NCI-H2227 treated with DMSO at 0.1 percent for 48 hours (cell line): ENCODE results near the gene OR2T10.
"Not testable (repeated sequence)": the region's sequence is repeated elsewhere in the genome, so short reads cannot be mapped to it uniquely, and the experiment has no call there.

Source experiments
- DNase-seq: peaks from one replicate; lab custom pipeline; 2025; lab: John Stamatoyannopoulos, UW

Gene OR2T10, protein sequence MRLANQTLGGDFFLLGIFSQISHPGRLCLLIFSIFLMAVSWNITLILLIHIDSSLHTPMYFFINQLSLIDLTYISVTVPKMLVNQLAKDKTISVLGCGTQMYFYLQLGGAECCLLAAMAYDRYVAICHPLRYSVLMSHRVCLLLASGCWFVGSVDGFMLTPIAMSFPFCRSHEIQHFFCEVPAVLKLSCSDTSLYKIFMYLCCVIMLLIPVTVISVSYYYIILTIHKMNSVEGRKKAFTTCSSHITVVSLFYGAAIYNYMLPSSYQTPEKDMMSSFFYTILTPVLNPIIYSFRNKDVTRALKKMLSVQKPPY

DNA sequence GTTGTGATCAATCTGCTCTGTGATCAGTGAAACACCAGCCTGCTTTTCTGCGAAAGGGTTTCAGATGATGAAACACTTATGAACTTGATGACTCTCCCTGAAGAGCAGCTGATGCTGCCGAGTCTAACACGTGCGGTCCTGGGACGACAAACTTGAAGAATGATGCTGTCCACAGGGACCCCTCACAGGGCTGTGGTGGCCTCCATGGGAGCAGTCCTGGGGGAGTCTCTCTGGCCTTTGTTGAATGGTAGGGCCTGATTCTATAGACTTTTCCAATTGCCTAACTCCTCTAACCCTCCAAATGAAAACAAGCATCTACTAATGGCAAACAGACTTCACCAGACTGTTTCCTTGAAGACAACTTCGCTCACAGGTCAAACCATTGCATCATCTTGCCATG is at the start of gene OR2T10:
Gene OR2T10, minus strand, starts transcription at position 112 of the 400 bp plus-strand sequence. CDS start 3,932 bp downstream, outside the sequence.
- DNase-seq, result no peak

DNA sequence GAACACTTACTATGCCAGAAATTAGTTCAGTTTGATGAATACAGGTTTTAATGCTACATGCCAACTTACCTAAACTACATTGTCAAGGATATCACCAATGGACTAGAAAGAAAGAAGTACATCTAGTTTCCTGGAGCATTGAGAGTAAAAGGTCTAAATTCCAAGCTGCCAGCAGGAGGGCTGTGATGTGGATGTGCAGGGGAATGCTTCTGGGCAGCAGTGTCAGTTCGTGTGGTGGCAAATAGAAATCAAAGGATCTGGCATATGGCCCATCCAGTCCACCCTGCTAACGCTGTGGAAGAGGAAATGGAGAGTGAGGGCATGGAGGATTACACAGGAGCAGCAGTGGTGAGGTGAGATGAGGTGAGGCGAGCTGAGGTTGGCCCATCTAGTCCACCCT is 47.7 kb upstream of the OR2T10 start, which contains the start of gene OR2T35:
Gene OR2T35, minus strand, starts transcription at position 101 of the 400 bp plus-strand sequence. CDS start 6,020 bp downstream, outside the sequence.
- DNase-seq, result not testable (repeated sequence)

DNA sequence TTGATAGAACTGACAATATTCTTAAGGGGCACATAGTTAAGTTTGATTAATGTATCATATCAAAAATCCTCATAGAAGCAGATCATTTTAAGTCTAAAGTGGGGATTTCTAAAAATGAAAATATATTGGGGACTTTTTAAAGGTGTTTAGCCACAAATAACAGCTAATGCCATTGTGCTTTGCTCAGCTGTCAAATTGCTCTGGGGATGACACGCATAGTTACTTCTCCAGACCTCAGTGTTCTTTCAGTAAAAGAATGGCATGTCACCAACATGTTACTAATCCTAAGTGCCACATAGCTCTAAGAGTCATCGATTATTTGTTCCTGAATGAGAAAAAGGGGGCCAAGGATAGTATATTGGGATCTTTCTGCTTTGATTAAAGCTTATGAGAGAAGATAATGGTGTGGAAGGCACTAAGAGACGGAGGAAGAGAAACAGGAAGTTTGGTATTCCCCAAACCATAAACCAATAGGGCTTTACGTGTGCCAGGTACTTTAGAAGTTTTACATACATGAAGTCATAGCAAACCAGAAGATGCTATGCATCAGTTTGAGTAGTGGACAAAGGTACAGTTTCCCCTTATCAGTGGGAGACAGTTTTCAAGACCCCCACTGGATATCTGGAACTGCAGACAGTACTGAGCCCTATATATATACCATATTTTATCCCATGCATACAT is 45.6 kb upstream of the OR2T10 start:
- not testable (repeated sequence) for DNase-seq

DNA sequence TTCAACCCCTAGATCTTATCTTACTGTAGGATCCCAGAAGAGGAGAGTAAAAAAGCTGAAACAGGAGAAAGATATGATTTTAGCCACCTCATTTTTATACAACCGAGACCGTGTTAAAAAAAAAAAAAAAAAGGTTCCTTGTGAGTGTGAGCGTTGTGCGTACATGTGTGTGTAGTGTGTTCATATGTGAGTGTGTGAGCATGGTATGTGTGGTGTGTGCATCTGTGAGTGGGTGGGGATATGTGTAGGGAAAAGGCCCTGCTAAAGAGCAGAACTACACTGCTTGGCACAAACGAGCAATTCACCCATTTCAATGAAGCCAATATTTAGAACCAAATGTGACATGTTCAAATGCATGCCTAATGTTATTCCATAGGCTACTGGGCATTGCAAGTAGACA is 44.1 kb upstream of the OR2T10 start:
- not testable (repeated sequence) for DNase-seq

DNA sequence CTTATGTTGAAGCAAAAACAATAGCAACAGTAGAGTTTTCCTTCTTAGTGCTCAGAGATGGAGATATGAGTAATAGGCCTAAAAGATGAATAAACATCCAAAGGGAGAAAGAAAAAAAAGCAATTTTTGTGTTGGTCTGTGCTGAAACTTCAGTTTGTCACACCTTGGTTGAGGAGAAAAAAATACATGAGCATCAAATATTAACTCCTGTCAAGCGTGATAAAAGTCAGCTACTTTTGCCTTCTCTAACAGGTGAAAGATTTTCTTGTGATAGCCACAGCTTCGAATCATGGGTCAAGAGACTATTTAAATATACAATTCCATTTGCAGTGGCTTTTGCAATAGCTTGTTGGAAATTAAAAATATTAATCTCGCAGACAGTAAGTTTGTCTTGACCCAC is 43.4 kb upstream of the OR2T10 start:
- not testable (repeated sequence) for DNase-seq

DNA sequence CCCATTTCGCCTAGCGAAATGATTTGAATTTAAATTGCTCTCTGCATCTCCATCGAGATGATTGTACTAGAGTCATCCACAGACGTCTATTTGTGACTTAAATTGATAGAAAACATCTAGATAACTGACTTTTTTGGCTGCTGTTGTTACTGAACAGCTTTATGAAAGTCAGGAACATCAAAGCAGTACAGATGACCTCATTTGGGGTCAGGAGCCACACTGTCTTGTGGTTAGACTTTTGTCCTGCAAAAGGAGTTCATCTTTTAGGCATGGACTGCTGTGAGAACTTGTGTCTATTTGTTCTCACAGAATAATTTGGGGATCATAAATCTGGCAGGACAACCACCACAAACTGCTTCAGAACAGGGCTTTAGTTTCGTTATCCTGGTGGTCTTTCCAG is 42.2 kb upstream of the OR2T10 start:
- not testable (repeated sequence) for DNase-seq

DNA sequence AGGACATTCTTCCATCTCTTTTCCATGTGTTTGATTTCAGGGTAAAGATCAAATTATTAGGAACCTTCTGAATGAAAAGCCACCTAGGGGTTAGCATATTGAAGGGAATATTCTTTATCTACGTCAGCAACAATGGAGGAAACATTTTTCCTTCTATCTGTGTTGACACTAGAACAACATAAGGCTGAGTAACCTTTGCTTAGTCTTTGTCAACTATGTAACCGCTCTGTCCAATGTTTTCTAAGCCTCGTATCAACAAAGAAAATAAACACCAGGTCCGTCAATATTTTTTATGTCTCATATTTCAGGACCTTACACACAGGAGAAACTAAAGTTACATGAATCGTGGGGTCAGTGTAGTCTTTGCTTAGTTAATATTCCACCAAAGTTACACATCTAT is 39.1 kb upstream of the OR2T10 start:
- not testable (repeated sequence) for DNase-seq

DNA sequence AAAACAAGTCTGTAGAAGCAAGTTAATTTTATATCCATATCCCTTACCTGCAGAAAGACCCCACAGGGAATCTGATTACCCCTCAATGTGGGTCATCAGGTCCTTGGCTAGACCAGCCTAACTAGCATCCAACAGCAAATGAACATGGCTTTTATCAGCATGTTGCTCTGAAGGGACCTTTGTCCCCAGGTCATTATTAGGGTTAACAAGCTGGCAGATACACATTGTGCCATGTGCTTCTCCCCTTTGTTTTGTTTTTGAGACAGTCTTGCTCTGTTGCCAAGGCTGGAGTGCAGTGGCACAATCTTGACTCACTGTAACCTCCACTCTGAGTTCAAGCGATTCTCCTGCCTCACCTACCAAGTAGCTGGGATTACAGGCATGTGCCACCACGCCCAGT is 37.5 kb upstream of the OR2T10 start, which contains the start of gene OR2T11:
Gene OR2T11, minus strand, starts transcription at position 101 of the 400 bp plus-strand sequence. CDS start 7,963 bp downstream, outside the sequence.
- DNase-seq, result not testable (repeated sequence)

DNA sequence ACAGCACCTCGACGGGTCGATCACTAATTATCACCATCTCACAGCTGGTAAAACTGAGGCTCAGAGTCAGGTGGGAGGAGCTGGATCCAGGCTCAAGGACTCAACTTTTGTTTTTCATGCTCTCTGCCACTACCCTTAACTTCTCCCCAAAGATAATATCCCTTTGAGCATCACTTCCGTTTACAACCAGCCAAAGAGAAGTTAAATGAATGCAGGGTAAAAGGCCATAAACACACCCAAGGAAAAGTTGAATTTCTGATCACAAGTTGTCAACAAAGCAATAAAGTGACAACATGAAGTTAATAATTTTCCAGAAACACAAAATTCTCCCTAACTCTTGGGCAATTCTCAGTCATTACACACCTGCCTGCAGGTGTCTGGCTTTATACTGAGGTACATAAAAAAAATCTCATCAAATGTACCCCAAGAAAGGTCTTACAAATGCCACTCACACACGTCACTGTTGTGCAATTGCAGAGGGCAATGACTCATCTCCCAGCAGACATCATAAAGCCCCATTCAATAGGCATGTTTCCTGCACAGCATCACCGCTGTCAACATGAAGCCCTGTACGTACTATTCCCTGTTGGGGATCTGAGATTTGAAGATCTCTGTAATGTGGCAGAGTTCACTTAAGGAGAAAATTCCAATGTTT is 34.0 kb upstream of the OR2T10 start:
- DNase-seq, result no peak

DNA sequence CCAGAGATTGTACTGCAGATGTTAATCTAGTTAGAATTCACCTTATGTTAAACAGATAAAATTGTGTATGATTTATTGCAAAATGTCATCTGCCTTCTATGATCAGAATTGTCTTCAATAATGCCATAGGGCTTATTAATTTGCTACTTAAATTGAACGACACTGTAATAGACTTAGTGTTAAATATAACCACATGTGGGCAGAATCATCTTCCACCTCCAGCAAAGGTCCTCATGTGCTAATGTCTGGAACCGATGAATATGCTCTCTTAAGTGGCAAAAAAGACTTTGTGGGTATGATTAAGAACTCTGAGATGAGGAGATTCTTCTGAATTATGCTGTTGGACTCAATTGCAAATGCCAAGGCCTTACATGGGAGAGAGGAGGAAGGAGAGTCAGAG is 33.1 kb upstream of the OR2T10 start:
- no peak for DNase-seq

DNA sequence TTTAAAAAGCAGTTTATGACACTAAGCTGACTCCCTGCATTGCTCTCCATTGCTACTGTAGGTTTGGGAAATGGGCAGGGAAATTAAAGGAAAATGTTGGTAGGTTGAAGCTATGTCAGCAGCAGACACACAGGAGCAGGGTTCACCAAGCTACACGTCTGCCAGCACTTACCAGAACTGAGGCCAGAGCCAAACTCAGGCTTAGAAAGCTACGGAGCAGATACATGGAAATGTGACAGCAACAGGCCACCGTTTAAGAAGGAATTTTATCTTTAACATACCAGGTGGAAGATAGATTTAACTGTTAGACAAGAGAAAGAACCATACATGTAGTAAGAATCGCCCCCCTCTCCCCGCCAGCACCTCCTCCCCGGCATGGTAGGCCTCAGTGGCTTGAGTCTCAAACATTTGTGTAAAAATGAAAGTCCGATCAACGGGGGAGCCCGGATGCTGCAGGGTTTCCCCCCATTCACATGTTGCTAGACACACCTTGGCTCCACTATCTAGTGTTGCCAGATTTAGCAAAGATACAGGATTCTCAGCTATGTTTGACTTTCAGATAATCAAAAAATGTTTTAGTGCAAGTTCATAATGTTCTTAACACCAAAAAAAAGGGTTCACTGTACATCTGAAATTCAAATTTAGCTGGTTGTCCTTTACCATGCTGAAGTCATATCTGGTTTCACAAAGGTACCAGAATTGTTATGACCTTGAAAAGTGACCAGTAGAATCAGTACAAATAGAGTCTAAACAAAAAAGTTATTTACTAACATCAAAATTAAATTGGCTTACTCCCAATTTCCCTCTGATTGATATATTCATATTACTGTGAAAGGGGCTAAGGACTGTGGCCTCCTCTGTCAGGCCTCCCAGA is 30.7 kb upstream of the OR2T10 start:
- DNase-seq, result no peak

DNA sequence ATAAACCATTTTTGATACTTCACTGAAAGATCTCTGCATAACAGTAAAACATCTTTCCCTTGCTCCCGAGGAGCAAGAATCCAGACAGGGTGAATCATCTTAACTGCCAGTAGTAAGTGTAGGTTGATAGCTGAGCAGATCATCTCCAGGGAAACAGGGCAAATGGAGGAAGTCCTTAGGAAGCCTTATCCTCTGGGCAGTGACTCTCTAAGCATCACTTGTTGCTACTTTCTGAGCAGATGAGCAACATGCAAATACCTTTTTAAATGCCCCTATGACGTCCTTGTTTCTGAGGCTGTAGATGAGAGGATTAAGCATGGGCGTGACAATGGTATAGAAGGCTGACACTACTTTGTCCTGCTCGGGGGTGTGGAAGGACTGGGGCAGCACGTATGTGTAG is 28.5 kb upstream of the OR2T10 start:
- DNase-seq, result no peak

DNA sequence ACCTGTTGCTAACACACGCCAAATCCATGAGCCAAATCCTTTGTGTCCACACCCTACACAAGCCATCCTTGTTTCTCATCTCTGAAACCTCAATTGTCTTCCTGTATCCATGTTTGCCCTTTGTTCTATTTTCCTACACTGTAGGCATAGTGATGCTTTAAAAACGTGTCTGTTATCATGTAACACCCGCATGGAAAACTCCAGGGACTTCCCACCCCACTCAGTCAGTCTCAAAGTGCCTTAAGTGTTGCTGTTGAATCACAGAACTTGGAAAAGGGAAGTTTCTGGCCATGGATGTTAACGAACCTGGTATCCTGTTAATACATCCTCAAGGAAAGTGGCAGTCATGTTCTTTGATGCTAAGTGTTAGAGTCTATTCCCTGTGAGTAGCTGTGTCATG is 27.7 kb upstream of the OR2T10 start:
- DNase-seq, result no peak

DNA sequence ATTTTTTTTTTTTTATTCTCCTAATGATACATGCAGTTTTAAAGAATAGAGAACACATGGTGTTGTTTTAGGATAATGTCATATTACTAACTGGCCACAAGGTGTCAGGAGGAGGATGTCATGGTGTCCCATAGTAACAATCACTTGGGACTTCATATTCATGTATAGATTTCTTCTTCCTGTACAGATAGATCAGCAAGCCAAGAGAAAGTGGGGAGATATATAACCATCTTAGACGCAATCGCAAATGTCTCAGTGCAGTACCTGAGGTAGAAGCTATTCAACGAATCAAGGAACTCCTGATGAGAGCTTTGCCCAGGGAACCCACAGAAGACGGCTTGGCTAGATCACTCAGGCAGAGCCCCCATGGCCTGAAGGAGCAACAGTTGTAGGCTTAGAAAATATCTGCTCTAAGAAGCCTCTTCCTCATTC is 25.1 kb upstream of the OR2T10 start:
- DNase-seq, result peak; percentile 16

DNA sequence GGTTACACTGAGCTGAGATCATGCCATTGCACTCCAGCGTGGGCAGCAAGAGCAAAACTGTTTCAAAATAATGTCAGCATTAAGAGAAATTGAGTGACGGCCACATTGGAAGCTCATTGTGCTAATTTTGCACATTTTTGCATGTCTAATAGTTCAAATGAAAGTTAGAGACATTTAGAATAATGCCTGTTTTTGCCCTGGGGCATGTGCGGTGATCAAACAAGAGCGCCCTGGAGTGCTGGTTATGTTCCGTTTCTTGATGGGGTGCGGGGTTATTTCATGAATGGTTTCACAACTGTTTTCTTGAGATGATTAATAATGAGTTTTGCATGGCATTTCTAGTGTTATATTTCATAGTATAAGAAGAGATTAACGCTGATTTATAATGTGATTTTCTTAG is 24.3 kb upstream of the OR2T10 start:
- no peak for DNase-seq

DNA sequence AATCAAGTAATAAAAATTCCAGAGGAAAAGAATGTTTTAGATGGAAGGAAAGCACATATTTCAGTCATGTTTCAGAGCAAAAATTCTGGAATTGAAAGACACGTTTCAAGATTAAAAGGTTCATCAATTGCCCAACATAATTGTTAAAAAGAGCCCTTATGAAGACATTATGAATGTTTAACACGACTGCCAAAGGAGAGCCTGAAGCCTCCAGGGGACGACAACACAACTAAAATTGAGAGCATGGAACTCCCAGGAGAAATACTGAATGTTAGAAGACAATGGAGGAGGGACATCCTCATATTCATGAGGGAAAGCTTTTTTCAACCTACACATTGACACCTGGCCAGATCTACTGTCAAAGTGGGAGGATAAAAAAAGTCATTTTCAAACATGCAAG is 21.4 kb upstream of the OR2T10 start:
- DNase-seq, result no peak

DNA sequence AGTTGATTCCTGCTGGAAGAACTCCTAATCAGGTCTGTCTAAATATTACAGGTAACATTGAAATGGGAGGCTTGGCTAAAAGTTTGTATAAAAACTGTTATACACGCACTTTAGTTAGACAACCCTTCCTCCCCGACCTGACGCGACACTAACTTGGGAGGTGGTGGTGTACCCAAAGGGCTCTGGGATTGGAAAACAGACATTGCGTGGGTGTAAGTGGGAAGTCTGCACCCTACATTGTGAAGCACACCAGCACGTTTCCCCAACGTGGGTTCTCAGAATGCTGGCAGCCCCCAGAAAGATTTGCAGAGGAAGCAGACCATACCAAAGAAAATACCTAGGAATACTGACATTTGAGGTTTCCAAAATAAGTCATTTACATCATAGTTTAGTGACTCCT is 20.6 kb upstream of the OR2T10 start:
- no peak for DNase-seq

DNA sequence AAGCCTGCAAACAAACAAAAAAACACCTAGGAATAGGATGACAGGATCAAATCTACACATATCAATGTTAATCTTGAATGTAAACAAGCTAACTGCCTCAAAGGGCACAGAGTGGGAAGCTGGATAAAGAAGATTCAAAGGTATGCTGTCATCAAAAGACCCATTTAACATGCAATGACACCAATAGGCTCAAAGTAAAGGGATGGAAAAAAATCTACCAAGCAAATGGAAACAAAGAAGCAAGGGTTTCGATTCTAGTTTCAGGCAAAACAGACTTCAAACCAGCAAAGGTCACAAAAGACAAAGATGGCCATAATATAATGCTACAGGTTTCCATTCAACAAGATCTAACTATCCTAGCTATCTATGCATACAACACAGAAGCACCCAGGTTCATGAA is 16.2 kb upstream of the OR2T10 start:
- no peak for DNase-seq

DNA sequence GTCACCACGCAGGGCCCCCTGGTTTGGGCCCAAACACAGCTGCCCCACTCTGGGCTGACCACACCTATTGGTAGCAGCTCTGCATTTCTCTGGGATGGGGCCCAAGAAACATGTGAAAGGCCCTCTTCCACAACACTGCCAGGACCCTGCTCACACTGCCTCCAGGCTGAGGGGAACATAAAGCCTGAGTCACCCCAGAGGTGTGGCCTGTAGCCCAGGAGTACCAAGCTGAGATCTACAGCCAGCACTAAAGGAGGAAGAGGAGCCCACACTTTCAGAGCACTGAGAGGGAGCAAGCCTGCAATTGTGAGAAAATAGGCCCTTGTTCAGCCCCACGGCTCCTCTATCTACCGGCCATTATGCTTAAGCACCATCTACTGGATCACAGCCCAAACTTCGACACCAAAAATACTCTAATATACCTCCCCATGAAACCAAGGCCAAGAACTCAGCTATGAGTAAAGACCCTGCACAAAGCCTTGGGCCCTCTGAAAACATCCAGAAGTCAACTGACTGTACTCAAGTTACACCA is 14.4 kb upstream of the OR2T10 start:
- DNase-seq, result no peak

DNA sequence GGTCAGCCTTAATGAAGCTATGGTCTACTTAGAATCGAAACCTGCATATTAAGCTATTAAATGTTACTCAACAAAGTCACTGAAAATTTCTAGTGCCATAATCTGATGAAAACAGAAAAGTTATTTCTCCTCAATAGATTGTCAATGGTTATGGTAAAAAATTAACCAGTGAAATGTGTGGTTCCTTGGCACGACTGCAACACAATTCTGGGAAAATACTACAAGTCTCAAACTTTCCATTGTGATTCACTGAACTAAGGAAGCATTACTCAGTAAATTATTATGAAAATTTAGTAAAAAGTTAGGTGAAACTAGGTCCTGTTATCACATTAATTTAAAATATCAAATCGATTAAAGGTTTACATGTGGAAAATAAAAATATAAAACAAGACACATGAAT is 12.8 kb upstream of the OR2T10 start:
- no peak for DNase-seq

DNA sequence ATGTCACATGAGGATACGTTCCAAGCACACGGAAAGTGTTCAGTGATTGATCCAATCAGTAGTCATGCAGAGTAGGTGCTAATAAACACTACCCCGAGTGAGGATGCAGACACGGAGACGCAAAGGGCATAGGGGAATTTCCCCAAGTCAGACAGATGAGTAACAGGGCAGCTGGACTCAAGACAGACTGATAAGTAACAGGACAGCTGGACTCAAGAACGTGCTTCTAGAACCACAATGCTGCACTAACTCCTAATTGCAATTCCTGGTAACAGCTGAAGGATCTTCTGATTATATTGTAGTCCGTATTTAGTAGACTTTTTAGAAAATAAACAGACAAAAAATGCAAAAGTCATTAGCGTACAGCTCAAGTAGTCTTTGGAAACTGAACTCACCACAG is 1.9 kb upstream of the OR2T10 start:
- DNase-seq, result no peak

DNA sequence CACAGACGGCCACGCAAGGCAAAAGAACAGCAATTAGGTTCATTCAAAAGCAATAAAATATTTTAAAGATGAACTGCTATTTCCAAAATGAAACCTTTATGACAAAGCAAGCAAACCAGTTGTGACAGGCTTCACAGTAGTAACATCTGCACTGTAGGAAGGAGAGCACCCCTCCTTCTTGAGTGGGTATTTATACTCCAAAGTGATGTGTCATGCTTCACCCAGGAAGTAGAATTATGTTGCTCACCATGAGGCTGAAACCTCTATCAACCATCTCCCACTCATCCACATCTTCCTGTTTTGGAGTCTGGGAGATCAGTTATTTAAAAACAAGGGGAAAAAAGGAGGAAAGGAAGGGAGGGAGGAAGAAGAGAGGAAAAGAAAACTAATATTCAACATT is 885 bp downstream of the OR2T10 start:
- no peak for DNase-seq
